Activated CD4-positive, CD25-positive, alpha-beta regulatory T cell treated with anti-CD3 and anti-CD28 coated beads, Interleukin-2, amount 50 U/mL, for 72 hours (primary cell): Measurements from ENCODE around the gene RASSF10.

ENCODE experiments used
- DNase-seq: peaks from one replicate; pipeline ENCODE4 v3.0.0; 2021

The RASSF10 gene

DNA sequence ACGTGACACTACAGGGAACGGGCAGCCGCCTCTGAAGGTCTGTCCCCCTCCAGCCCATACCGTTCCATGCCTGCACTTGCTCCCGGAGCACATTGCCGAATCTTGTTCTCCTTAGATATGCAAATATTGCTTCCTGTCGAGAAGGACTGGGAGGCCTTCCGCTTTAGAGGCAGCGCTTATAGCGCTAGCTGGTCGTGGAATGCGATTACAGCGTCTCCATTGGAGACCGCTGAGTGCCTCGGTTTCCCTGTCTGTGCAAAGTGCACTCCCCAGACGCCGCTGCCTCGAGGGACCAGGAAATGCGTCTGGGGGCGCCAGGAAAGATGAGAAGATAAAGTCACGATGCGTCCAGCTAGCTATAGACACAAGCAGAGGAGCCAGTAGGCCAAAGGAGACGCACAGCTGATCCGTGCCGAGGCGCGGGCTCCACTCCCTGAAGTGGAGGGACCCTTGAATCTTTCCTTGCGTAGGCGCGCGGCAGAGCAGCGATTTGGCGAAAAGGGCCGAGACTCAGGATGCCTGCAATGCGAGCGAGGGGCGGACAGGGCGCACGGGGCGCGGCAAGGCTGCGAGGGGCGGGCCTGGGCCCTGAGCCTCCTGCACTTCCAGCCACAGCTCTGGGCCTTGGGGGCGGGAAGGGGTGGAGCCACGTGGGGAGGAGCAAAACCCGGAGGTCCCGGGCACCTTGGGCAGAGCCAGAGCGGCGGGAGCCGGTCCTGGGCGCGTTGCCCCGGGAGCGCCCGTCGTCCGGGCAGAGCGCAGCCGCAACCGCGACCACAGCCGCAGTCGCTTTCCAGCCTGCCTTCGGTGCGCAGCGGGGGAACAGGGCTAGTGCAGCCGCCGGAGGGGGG, at the start of gene RASSF10:
RASSF10 (plus strand) TSS at position 692 of the 851 bp plus-strand sequence. CDS start 261 bp downstream, outside the sequence.
- no peak for DNase-seq

DNA sequence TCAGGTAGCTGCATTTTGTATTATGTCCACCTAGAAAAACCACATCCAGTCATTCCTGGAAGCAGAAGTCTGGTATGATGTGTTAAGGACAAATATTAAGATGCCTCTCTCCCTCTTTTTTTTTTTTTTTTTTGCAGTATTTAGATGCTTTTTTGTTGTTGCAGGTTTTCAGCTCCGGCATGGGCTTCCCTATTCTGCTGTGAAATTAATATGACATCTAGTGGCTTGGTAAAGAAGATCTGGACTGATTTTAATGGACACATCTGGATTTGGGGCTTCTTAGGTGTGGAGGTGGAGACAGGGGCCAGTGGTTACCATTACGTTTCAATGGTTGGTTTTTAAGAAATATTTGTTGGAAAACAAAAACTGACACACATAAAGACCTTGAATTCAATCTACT, 47.5 kb upstream of the RASSF10 start:
- DNase-seq, result no peak

DNA sequence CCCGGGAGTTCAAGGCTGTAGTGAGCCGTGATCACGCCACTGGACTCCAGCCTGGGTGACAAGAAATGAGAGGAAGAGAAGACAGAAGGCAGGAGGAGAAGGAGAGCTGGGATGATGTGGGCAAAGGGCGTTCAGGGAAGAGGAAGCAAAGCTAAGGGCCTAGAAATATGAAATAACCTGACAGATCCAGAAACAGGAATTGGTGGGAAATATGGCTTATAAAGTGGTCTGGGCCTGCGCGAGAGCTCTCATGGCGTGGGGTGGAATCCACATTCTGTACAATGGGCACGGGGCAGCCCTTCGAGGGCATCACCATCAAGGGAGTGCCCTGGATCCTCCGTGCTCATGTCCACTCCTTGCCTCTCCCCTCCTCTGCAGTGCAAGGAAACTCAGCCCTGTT, 46.8 kb upstream of the RASSF10 start:
- no peak for DNase-seq

DNA sequence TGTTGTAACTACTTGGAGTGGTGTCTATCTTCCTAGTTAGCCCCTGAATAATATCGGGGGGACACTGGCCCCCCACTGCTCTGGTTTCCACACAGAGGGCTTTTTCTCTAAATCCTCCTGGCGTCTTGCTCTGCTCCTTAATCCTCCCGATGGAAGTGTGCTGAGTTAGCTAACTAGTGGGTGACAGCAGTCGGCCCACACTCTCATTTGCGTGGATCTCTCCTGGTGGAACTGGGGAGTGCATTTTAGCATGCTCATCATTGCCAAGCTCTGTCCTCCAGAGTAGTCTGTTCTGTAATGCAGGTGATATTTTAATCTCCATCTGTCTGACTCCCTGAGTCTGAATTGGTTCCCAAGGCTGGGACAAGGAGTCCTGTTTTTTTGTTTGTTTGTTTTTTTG, 46.1 kb upstream of the RASSF10 start:
- DNase-seq, result no peak

DNA sequence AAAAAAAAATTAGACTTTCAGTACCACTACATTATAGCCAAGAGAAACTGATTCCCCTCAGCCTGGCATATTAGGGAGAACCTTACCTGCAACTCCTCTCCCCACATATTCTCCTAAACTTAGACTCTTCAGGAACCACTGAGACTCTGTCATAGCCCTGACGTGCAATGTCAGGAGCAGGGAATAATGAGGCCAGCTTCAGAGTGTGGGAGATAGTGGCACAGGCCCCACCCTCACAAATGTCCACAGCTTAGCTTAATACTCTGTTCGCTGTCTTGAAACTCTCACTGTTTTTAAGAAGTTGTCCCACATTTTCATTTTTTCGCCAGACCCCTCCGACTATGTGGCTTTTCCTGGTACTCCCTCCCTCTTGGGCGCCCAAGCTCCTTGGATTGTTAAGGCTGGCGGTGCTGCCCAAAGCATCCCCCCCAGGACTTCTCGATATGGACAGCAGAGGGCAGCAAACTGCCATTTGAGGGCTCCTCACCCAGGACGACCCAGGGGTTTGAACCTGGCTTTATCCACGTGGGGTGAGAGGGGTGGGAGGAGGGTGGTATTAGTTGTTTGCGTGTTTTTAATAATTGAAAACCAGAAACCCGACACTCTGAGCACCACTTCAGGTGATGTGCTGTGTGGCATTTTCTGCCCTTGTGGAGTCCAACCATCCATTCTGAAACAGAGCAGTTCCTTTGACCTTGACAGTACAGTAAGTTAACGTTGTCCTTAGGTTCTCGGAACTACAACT, 45.2 kb upstream of the RASSF10 start:
- peak; percentile 62 for DNase-seq

DNA sequence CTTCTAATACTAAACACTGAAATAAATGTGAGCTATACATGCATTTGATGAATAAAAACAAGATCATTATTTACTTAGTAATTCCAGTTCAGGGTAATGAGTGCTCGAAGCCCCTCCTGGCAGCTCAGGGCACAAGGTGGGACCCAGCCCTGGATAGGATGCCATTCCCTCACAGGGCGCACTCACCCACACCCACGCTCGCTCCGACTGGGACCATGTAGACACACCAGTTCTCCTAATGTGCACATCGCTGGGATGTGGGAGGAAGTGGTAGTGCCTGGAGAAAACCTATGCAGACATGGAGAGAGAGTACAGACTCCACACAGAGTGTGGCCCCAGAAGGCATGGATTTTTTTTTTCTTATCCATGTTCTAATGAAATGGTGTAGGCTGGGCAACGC, 44.5 kb upstream of the RASSF10 start:
- DNase-seq, result no peak

DNA sequence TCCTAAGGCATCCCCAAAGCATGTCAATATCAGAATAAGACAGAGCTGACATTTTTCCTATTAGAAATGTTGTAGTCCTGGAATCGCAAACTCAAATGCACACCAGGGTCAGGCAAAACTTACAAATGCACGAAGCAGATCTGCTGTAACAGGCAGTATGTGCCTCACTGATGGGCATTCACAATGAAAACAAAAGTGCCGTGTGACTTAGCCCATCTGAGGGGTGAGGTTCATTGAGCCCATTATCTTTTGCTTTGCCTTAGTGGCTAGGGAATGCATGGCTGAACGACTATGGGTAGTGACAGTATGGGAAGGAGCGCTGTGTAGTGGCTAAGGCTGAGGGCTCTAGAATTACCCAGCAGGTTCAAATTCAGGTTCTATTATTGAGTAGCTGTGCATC, 43.1 kb upstream of the RASSF10 start:
- no peak for DNase-seq

DNA sequence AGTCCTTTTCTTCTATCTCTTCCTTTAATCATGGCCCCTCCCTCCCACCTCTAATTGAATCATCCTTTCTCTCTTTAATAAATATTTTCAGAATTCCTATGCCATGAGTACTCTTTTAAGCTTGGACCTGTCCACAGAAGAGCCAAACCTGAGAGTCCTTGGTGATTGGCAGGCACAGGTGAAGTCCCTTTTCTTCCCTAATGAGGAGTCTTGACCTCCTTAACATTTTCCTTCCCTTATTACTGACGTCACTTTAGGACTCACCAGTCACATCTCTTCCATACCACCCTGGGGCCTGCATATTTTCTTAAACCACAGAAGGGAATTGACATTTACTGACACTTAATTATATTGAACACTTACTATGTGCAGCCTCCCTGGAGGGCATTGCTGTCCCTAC, 41.0 kb upstream of the RASSF10 start:
- DNase-seq, result no peak

DNA sequence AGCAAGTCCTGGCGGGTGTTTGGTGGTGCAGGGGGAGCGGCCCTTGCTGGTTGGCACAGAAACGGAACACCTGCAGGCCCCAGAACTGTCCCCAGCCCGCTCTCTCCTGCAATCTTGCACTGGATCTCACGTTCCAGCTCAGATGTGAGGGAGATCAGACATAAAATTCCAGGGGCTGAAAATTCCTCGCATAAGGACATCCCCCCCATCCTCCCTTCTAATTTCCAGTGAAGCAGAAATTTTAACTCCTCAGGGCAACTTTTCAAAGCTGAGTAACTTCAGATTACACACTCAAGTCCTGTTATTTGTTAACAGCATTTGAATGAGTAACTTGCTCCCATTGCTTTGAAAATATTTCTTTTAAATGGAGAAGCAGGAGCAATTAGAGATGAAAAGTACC, 40.3 kb upstream of the RASSF10 start:
- no peak for DNase-seq

DNA sequence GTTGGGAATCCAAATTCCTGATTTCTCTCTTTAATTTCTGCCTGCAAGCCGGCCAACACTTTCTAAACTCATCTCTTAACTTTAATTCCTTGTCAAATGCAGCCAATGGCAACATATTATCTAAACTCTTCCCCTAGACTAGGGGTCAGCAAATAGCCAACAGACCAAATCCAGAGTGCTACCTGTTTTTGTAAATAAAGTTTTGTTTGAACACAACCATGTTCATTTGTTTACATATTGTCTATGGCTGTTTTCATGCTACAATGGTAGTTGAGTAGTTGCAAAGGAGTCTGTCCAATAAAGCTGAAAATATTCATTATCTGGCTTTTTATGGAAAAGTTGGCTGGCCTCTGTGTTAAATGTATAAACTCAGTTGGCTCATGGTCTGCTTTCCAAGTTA, 37.2 kb upstream of the RASSF10 start:
- no peak for DNase-seq

DNA sequence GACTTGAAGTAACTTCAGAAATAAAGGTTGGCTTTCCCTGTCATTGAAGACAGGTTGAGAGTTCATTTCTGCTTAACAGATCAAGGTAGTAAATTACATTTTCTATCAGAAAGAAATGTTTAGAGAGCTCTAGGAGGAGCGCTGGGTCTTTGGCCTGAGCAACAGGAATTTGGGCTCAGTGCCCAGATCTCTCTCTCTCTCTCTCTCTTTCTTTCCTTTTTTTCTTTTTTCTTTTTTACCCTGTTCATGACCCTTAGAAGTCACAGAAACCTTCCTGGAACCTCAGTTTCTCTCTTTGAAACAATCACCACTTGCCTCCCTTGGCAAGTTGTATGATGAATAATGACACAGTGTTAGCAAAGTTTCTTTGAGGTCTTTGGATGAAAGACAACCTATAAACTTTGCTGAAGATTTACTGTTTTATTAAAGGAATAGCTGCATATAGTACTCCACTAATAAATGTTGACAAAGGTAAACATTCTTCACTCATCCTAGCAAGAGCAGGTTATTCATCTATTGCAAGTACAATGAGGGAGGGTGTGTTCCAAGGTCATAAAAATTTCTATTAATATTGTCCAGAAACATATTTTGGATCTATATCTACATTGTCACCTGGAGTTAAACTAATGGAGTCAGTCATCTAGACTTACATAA, 35.5 kb upstream of the RASSF10 start:
- no peak for DNase-seq

DNA sequence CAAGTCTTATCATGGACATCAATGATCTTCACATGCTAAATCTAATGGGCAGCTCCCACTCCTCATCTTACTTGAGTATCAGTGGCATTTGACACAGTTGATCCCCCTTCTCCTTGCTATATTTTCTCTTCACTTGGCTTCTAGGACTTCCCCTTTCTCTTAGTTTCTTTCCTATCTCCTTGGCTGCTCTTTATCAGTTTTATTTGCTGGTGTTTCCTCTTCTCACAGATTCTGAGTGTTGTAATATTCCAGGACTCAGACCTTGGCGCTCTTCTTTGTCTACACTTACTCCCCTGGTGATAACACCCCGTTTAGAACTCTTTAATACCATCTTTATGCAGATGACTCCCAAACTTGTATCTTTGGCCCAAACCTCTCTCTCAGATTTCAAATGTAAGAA, 33.9 kb upstream of the RASSF10 start:
- DNase-seq, result no peak

DNA sequence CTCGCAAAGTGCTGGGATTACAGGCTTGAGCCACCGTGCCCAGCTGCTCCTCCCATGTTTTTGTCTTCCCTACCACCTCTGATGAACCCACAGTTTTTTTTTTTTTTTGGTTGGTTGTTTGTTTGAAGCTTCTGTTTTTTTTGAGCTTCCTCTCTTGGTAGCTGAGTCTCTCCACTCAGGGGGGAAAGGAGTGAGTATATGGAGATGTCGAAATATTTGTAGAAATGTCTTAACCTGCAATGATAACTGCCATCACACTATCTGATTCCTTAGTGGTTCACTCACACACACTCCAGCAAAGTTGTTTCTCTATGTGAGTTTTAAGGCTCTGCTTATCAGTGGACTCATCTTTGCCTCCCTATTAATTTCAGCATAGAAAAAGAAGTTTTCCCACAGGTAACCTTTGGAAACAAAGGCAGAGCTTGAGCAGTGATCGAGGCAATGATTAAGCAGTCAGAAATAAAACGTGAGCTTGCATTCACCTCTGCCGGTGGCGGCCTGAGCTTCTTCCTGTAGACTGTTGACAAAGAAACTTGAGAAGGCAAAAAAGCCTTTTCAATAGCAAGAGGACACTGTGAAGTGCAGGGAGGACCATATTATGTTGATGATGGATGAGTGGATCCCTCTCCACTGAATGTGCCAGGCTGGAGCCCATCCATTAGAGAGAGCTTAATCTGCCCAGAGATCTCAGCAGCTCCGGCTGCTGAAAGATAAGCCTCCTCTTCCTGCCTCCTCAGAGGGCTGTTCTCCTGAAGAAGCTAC, 29.0 kb upstream of the RASSF10 start:
- no peak for DNase-seq

DNA sequence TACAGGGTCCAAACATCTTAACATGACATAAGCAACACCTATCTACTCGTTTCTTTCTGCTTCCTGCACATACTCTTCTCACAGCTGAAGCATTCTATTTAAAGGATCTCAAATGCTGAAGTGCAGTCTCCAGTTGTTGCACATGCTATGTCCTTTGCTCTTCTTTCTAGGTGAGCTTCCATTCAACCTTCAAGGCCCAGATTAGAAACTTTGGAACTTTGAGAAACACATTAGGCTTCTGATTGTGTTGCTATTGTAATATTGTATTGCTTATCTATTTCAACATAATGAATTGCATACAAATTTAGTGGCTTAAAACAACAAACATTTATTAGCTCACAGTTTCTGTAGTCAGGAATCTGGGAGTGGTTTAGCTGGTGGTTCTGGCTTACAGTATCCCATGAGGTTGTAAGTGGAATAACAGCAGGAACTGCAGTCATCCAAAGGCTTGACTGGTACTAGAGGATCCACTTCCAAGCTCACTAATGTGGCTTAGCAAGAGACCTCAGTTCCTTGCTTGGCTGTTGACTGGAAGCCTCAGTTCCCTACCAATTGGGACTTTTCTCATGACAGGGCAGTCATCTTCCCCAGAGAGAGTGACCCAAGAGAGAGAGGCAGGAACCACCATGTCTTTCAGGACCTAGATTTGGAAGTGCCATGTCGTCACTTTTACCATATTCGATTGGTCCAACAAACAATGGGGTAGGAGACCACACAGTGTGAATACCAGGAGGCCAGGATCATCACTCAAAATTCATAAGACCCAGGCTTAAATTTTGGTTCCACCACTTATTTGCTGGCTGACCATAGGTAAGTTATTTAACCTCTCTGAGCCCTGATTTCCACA, 27.2 kb upstream of the RASSF10 start:
- no peak for DNase-seq

DNA sequence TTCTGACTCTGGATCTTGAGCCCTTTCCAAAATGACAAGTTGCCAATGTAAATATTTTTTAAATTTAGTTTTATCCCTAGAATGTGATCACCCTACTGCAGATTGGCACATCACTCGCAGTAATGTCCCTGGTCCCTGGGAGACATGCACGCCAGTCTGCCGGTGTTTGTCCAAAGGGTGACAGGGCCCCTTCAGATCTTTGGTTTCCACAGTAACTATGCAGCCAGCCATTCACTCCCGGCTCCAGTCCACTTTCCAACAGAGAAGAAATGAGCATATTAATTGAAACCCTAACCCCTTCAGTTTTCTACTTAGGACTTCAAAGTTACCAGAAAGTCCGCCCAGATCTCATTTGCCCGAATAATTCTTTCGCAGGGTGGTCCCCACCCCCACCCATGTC, 25.8 kb upstream of the RASSF10 start:
- no peak for DNase-seq

DNA sequence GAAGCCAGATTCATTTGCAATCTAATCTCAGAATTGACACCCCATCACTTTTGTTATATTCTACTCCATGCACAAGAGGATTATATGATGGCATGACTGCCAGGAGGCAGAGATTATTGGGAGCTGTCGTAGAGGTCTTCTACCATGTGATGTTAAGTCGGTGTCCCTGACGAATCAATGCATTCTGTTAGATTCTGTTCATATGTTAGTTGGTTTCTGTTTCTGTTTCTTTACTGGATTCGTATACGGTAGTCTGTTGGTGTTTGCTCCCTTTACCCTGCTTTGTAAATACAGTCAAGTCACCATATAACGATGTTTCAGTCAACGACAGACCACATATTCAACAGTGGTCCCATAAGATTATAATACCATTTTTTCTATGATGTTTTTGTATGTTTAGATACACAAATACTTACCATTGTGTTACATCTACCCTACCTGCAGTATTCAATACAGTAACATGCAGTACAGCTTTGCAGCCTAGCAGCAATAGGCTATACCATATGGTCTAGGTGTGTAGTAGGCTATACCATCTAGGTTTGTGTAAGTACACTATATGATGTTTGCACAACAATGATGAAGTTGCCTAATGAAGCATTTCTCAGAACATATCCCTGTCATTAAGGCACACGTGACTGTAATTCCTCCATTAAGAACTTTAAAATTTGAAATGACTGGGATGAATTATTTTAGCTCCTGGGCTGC, 22.8 kb upstream of the RASSF10 start:
- no peak for DNase-seq

DNA sequence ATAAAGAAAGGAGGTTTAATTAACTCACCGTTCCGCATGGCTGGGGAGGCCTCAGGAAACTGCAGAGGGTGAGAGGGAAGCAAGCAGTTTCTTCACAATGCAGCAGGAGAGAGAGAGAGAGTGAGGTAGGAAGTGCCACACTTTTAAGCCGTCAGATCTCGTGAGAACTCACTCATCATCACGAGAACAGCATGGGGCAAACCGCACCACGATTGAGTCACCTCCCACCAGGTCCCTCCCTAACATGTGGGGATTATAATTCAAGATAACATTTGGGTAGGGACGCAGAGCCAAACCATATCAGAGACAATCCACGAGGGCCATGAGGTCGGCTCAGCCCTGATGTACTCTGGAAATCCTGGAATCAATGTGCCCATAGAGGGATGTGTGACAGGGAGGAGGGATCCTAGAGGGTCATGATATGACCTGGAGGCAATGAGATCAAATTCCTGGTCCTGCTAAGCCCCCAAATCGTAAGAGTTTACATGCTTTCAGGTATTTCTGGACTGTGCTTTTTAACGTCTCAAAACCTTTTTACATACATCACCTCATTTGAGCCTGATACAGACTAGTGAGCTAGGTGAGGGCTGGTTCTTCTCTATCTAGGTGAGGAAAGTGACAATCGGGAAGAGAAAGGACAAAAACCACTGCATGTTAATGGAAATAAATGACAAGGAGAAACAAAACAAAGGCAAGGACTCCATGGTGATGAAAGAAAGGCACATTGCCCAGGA, 19.5 kb upstream of the RASSF10 start:
- DNase-seq, result no peak

DNA sequence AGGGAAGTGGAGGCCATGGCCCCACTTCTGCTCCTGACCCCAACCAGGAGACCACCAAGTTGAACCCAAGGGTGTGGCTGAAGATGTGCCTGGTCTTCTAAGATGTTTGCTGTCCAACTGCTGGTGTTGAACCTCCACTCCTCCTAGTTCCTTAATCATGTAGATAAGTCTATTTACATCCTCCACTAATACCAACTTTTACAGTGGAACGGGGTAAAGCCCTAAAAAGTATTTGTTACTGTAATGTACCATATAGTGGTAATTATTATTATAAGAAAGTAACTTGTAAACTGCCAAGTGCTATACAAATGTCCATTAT, 19.0 kb upstream of the RASSF10 start:
- DNase-seq, result no peak

DNA sequence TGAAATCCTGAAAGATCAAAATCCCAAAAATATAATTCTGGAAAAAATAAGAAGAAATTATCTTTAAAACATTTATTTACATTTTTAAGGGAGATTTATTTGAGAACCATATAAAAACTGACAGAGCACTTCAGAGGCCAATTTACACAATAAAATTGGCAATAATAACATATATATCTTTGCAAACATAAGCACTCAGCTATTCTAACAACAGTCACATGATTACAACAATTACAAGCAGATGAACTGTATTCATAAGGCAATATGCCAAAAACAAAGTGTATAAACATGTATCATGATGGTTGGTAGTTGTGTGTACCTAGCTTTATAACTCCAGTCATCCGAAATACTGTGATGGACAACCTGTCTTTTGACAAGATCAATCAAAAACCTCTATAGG, 17.7 kb upstream of the RASSF10 start:
- no peak for DNase-seq

DNA sequence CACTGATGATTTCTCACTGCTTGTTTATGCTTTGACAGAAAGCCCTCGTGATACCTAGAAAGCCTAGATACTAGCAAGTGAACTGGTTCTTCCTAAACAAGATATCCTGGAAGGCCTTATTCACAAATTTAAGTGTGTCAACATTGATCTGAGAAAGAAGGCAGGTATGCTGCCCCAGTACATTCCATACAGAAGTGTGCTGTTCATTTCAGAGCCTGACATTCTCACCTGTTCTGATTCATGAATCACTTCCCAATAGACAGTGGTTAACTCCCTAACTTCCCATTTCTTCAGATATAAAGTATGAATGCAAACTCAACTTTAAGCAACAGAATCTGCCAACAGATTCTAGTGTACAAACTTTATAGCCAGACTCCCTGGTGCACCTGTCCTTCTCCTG, 15.5 kb upstream of the RASSF10 start:
- DNase-seq, result no peak

DNA sequence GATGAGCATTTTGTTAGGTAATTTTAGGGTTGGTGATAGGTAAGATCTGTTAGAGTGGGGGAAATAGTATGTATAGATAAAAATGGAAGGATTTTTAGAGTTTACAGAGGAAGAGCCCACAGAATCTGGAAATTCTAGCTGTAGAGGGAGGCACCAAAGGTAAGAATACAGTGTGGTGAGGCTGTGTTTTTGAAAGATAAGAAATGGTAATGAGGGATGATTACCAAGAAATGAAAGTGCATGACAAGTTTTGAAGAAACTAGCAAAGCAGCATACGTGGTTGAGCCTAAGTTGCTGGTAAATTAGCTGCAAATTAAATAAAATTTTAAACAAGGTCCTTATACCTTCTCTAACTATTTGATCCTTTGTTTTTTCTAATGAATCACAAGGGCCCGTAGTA, 14.6 kb upstream of the RASSF10 start:
- DNase-seq, result no peak
